Measurements from ENCODE around the gene SLC35F4.

SLC35F4 gene

DNA sequence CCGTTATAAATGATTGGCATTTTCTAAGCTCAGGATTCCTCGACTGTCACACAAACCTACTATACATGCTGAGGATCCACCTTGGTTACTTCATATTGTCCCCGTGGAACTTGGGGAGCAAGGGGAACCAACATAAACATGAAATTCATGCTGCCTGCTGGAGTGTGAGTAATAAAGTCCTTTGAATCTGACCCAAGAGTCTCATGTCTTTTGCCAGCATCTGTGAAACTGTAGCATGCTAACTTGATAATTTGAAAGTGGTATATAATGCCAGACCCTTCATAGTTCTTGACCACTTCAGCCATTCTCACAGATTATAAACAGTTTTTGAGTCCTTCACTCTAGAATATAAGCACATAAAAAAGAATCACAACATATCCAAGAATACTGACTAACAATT is 17.1 kb downstream of the SLC35F4 start:
- in situ Hi-C loops (cut with MboI; ENCODE audit: low sequenced_read_pairs) = no loop called here

DNA sequence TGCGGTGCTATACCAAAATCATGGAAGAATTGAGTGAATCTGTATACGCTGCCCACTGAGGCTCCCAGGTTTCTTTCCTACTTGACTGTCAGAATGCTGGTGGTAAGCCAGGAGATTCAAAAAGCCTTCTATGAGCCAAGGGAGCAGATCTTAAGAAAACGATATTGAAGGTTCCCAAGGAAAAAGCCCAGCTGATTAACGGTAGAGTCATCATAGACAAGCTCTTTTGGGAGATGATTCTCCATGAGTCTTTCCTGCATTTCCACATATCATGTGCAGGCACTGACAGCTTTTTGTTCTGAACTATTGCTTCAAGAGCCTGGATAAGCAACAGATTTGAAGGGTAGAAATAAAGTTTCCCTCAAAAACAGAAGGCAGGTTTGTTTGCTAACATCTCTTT is 17.5 kb downstream of the SLC35F4 start:
- in situ Hi-C loops (cut with MboI; ENCODE audit: low sequenced_read_pairs) = no loop called here

DNA sequence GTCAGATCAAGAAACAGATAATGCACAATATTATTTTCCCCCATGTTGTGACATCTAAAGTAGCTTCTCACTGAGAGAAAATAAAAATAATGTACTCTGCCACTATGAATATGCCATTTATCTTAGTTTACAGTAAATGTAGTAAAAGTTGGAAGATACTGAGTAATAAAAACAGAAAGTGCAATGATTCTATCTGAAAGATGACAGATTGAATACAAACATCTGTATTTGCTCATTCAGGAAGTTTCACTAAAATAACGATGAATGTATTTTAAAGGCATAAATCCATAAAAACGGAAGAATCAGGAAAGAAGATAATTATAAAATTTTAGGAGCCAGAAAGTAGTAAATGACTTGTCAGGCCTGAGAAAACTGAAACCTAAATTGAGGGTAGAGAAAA is 18.2 kb downstream of the SLC35F4 start:
- in situ Hi-C loops (cut with MboI; ENCODE audit: low sequenced_read_pairs) = no loop called here

DNA sequence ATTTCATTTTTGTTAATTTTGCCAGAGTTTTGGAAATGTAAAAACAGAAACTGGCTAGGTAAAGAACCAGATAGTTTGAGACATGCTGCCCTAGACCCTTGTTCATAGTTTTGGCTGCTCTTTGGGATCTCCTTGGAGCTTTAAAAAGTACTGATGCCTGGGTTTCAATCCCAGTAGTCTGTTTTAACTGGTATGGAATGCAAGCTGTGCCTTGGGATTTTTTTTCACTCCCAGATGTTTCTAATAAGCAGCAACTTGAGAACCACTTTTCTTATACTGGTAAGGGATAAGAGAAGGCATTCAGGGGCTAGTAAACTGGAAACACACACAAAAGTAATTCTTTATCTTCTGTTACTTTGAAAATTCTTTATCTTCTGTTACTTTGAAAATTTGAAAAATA is 18.8 kb downstream of the SLC35F4 start:
- in situ Hi-C loops (cut with MboI; ENCODE audit: low sequenced_read_pairs) = no loop called here

DNA sequence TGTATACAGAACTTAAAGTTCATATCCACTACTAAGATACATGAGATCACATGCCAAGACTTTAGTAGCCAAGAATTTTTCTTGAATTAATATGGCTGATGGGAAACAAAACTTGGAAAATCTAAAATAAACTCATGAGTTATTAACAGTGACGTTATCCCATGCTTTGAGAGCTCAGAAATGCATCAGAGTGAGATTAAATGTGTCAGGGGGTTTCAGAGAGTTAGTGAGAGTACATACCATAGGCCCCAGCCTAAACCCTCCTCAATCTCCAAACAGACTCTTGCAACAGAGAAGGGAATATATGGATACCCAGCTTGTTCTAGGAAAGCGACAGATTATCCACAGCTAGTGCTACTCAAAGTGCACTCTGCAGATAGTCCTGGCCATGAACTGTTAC is 19.3 kb downstream of the SLC35F4 start:
- in situ Hi-C loops (cut with MboI; ENCODE audit: low sequenced_read_pairs) = no loop called here

DNA sequence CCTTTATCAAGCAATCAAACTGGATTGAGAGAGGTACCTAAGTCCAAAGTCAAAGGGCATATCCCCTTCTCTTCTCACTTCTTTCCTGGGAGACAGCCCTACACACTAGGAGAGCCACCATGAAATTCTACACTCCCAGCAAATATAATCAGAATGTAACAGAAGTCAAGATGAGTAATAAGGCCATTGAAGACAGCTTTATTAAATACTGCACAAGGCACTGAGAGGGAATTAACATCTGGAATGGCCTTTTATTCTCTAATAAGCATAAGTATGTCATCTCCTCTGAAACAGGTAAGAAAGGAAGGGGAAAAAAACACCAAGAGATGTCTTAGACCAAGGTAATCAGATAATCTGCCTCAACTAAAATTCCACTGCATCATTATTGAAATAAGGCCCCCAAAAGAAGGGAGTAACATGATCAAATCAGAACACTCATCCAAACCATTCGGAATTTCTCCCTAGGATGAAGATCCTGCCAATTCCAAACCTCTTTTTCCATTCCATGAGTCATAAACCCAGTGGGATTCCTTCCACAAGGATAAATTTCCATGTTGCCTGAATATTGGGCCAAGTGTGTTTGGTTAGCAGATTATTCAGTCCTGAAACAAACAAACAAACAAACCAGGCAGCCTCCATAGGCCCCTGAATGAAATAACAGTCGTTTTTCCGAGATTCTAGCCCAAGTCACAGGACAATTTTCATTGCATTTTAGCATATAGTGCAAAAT is 19.9 kb downstream of the SLC35F4 start:
- in situ Hi-C loops (cut with MboI; ENCODE audit: low sequenced_read_pairs) = no loop called here

DNA sequence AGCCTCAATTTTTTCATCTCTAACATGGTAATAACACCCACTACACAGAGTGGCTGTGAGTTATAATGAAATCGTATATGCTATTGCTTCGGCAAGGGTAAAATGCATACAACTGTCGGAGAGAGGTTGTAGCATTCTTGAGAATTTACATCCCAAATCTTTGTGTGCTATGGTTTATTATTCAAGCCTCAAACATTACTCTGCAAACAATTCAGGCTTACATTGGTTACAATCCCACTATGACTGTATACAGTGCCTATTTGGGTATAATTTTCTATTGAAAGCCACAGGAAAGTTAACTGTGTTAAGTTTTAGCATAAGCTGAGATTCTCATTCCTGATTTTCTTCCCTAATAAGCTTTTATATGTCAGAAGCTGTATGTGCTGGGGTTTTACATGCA is 20.6 kb downstream of the SLC35F4 start:
- in situ Hi-C loops (cut with MboI; ENCODE audit: low sequenced_read_pairs) = no loop called here

DNA sequence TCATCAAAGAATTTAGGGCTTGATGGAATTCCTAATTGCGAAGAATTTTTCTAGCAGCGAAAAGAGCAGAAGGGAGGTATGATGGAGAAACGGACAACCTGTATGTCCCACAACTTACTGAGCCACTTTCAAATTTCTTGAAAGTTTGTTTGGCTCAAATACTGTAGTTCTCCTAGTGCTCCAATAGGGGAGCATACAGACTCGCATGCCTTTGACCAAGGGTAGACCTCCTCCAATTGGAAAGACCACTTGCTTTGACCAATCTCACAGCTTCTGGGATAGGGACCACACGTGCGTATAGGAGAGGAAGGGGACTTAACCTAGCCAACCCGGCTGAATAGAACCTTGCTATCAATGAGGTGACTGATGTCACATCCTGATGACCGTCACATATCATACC is 28.6 kb downstream of the SLC35F4 start:
- in situ Hi-C loops (cut with MboI; ENCODE audit: low sequenced_read_pairs) = no loop called here

DNA sequence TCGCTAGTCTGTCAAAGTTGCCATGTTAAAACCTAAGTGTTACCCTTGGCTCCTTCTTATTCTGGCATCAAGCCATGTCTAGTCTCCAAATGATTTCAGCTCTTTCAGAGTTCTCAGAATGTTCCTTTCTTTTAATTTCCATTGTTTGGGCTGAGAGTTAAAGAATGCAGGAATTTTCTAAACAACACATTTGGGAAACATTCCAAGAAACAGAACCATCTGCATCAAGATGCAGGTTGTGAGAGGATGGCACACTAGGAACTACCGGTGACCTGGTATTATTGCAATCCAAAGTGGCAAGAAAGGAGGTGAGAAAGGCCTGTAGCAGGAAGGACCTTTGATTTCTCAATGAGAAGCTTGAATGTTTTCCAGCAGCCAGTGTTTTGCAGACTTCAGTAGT is 30.1 kb downstream of the SLC35F4 start:
- in situ Hi-C loops (cut with MboI; ENCODE audit: low sequenced_read_pairs) = no loop called here

DNA sequence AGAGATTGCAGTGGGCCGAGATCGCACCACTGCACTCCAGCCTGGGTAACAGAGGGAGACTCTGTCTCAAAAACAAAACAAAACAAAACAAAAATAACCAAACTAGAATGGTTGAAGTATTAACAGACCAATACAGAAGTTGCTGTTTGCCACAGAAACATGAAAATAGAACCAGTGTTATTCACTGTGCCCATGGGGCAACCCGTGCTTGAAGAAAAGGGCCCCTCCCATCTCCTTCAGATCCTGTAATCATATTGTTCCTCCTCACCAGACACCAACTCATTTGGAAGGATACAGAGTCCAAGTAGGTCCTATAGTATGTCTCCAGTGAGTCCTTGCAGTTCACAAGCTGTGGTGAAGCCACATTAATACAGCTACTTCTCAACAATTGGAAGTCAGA is 30.9 kb downstream of the SLC35F4 start:
- in situ Hi-C loops (cut with MboI; ENCODE audit: low sequenced_read_pairs) = no loop called here

DNA sequence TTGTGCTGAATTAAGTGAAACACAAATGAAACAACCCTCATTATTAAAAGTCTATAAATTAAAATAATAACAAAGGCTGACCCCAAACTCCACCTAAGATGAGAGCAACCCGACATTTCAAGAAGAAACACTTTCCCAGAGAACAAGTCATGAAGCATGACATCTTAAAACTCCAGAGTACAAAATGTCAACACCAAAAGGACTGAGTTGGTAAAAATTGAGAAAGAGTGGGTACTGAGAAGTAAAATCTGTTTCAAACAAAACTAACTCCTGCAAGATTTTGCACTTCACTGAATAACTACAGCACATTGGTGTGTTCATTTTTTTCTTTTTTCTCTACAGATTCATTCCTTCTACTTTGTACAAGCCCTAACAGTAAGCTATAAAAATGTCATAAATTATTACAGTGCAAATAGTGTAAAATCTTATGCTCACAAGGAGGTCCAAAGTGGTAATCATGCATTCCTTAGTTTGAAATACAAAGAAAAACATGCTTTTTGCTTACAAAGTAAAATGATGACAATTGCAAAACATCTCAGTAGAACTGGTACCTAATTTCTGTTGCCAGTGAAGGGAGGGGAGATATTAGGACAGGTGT is 31.8 kb downstream of the SLC35F4 start:
- in situ Hi-C loops (cut with MboI; ENCODE audit: low sequenced_read_pairs) = no loop called here

DNA sequence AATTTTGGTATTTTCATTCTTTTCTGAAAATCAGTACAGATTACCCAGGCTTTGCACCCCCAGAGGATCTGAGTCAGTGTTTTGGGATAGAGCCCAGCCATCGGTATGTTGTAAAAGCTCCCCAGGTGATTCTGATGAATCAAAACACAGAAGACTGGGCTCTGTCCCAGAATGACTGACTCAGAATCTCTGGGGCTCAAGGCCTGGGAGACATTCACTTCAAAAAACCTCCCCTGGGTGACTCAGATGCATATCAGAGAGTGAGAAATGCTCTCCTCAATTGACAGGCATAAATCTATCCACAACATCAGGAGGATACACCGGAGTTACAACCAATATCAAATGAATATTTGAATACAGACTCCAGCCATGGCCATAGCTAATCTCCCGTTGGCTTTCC is 32.6 kb downstream of the SLC35F4 start:
- in situ Hi-C loops (cut with MboI; ENCODE audit: low sequenced_read_pairs) = no loop called here

DNA sequence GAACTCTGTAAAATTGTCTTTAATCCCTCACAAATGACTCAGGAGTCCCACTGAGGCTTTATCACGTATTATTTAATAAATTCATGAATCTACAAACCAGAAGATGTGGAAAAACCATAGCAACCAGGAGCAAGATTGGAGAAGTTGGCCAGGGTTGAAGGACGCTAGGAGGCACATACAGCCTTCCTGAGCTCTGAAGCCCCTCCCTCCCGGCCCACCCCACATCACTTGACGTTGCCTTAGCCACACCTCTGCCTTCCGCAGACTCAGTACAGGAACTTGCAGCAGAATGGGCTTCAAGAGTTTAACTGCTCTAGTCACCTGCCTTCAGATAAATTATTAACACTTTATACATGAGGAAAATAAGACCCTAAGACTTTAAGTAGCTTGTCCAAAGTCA is 33.9 kb downstream of the SLC35F4 start:
- in situ Hi-C loops (cut with MboI; ENCODE audit: low sequenced_read_pairs) = no loop called here

DNA sequence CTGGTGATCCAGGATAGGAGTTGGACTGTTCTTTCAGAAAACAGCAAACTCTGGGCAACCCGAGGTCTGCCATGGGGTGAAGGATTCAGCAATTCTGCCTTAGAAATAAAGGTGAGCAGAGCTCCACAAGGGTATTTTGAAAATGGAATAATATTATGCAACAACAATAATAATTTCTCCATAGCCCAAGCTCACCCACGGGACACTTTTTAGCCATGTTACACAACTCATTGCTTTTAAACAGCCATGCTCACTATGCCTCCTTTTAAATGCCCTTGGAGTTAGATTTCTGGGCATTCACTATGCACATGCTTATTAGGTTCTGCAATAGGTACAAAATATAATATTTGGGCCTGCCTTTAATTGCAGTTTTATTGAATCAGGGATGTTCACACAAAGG is 37.2 kb downstream of the SLC35F4 start:
- in situ Hi-C loops (cut with MboI; ENCODE audit: low sequenced_read_pairs) = no loop called here

DNA sequence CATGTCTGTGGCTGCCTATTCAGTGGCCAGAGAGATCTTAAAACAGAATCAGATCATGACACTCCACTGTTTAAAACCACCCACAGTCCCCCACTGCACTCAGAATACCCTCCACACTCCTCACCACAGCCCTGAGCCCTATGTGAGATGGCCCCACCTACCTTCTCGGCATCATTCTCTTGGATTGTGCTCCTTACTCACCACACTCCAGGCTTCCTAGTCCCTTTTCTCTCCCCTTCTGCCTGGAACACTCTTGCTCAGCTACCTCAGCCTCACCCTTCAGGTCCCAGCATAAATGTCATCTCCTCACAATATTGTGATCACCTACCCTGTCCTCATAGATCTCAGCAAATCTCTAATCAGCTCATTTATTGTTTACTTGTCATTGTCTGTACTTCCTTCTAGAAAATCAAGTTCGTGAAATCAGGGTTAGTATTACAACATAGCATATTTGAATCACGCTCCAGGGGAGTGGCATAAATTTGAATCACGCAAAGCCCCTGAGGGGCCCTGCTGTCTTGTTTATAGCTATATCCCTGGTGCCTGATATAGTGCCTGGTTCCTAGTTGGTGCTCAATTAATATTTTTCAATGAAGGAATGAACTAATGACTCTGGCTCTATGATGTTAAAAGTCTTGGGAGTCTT is 42.8 kb downstream of the SLC35F4 start:
- in situ Hi-C loops (cut with MboI; ENCODE audit: low sequenced_read_pairs) = no loop called here

DNA sequence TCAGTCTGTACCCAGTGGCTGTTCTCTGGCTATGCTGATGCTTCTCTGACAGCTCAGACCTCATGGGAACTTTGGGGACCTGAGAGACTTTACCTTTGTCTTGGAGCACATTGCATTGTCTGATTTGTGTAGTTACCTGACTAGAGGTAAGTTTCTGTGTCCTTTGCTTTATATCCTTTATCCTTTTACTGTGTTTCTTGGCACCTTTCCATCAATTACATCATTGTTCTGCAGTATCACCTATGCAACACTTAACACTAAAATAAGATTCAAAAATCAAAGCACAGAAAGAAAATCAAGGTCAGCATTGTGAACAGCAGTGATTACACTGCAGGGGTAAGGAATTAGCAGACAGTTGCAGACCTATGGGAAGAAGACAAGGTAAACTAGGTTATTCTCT is 43.8 kb downstream of the SLC35F4 start:
- in situ Hi-C loops (cut with MboI; ENCODE audit: low sequenced_read_pairs) = no loop called here

DNA sequence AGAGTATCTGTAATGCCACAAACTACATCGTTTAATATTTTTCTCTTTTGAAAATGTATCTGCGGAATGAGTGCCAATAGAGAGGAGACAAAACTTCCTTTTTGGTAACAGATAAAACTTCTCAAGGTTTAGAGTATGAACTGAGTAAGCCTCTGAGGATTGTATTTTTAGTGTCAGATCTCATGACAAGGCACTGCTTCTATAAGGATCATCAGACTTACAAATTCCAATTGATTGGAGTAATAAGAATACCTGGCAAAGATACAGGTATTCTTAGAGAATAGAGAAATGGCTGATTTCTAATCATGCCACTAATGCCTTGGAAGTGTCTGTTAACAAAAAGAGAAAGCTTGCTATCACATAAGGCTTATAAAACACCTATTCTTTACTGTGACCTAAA is 45.3 kb downstream of the SLC35F4 start:
- in situ Hi-C loops (cut with MboI; ENCODE audit: low sequenced_read_pairs) = no loop called here

DNA sequence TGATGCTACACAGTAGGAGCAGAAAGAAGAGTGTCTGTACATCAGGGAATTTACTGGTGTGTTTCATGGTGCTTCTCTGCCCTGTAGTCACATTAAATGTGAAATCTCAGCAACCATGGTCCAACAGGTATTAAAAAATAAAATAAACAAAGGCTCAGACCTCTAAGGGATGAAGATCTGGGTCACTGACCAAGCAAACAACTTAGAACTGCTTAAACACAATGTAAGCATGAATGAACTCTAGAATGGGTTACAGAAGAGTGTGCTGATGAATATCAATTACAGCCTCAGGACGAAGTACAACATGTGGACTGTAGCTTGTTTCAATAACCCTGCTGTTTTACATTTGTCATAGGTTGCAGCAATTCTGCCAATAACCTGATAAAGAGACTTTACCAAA is 47.4 kb downstream of the SLC35F4 start:
- in situ Hi-C loops (cut with MboI; ENCODE audit: low sequenced_read_pairs) = no loop called here

DNA sequence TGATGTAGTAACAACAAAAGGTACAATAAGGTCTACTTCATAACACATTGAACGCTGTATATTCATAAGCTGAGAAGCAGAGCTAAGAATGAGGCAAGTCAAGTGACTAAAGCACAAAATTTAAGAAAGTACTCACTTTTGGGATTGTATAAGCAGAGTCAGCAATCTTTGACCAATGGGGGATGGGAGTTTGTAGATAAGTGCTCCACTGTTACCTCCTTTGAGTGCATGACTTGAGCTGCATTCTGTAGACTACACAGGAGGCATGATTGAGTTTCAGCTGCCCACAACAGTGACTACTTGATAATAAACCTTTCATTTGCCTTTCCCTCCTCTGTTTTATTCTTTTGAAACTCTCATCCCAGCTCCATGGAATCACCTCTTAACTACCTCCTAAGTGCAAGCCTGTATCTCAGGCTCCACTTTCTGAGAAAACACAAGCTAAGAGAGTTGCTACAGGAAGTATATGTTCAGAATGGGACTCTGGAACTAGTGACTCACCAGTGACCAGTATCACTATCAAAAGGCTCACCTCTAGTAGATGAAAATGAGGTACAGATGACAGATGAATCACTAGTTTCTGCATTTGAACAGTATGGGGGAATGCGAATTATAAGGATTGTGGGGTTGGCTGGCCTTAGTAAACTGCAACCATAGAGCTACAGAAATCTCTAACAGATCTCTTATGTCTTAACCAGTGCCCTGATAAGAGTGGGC is 49.2 kb downstream of the SLC35F4 start:
- in situ Hi-C loops (cut with MboI; ENCODE audit: low sequenced_read_pairs) = no loop called here

DNA sequence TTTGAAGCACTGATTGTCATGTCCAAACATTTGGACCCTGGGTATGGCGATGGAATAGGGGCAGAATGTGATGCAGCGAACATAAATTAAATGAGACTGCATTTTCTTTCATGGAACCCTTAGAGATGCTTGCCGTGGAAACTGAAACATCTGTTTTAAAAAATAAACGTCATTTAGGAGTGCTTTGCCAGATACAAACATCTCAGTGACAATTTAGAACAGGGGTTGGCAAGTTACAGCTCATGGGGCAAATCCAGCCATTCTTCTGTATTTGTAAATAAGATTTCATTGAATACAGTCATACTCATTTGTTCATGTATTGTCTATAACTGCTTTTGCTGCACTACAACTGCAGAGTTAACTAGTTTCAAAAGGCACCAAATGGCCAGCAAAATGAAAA is 51.2 kb downstream of the SLC35F4 start:
- in situ Hi-C loops (cut with MboI; ENCODE audit: low sequenced_read_pairs) = no loop called here

DNA sequence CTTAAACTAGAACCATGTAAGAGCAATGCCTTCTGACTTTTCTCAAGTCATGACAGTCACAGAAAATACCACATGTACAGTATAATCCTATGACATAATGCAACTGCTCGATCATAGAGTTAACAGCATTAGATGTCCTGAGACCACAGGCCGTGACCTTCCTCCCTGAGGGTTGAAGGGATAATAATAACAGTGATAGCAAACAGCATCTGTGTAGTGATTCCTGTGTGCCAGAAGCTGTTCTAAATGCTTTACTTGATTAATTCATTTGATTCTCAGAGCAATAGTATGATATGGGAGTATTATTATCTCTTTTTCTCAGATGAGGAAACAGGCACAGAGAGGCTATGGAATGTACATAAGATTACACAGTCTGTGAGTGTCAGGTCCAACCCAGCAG is 53.2 kb downstream of the SLC35F4 start:
- in situ Hi-C loops (cut with MboI; ENCODE audit: low sequenced_read_pairs) = no loop called here

DNA sequence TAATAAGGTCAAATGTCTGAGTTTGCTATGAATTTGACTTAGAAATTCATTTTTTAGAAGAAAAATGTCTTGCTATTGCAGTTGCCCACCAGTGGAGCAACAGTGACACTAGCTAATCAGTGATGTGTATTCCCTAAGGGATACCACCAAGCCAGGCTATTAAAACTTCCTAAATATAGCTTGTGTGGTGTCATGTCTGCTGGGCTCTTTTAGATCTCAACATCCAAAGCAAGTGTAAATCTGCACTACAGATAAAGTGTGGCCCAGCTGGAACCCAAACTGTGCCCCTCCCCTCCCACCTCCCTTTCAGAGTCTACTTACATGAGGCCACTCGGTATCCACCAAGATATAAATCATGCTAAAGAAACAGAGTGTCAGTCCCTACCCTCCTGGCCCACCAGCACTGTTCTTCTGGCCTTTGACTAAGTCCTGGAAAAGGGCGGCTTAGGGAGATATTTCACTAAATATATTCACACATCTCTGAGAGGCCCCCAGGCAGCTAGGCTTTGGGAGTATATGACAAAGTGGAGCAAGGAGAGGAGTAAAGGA is 53.8 kb downstream of the SLC35F4 start:
- in situ Hi-C loops (cut with MboI; ENCODE audit: low sequenced_read_pairs) = no loop called here

All from HL-60/S4 treated with phorbol 12-myristate 13-acetate at 8.2 ng/mL for 4 days and 3 days (cell line).